Hippocampal formation (tissue), 2 donors: ENCODE data around the gene SLC38A9.
"Not testable (repeated sequence)": the region's sequence is repeated elsewhere in the genome, so short reads cannot be mapped to it uniquely, and the experiment has no call there.

Source experiments
- DNase-seq, 2 donors: peaks; one replicate each; lab custom pipeline; 2025; lab: John Stamatoyannopoulos, UW

The SLC38A9 gene

DNA sequence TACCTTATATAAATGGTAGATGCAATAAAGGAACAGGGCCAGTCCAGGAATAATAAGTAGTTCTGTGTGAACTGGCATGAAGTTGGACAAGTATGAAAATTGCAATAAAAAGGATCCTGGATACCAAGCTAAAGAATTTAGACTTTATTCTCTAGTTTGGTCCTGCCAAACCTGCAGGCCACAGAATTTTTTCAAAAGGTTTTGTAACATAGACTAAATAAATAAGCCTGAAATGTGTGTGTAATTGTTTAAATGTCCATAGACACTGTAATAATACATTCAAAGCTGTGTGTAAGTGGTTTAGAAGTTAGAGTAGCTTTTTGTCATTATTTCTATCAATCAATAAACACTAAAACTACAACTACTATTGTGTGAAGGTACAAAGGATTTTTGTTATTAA is 101.6 kb downstream of the SLC38A9 start:
- DNase-seq, result no peak

DNA sequence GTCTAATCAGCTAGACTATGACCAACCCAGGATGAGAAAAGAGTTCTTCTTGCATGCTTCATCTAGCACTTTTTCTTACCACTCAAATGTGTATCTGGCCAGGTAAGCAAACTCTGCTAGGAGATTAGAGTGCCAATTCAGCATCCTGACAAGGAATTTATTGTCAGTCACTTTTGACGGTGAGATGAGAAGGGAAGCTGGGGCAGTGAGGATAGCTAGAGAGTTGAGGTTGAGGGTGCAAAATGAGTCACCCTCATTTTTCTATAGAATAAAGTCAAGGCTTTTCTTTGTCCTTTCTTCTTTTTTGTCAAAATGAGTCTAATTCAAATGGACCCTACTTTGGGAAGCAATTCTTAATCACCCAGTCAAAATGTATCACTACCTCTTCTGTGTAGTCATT is 102.7 kb downstream of the SLC38A9 start:
- no peak for DNase-seq

DNA sequence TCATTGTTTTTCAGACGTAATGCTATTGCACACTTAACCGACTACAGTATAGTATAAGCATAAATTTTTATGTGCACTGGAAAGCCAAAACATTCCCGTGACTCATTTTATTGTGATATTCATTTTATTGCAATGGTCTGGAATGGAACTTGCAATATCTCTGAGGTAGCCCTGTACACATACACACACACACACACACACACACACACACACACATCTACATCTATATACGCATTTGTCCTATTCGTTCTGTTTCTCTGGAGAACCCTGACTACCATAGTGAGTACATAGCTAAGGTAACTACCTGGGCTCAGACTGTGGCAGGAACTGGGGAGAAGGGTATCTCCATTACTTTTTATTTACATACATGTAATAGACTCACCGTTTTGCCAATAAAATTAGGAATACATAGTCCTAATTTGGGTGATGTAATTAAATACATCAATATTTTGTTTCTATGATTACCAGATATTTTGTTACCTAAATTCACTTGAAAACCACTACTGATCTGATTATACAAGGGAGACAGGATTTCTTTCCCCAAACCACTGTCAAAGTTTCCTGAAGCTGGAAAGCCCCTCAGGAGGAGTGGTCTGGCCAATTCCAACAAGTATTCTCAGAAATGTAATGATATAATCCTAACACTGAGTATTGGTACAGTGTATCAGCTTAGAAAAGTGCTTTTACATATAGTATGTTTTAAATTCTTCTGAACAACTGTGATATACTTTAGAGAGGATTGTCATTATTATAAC is 103.4 kb downstream of the SLC38A9 start:
- no peak for DNase-seq

DNA sequence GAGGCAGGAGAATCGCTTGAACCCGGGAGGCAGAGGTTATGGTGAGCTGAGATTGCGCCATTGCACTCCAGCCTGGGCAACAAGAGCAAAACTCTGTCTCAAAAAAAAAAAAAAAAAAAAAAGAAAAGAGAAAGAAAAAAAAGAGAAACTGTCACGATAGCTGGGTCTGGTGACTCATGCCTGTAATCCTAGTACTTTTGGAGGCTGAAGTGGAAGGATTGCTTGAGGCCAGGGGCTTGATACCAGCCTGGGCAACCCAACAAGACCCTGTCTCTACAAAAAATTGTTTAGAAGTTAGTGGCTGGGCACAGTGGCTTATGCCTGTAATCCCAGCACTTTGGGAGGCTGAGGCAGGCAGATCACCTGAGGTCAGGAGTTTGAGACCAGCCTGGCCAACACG is 104.8 kb downstream of the SLC38A9 start:
- DNase-seq, result not testable (repeated sequence)

DNA sequence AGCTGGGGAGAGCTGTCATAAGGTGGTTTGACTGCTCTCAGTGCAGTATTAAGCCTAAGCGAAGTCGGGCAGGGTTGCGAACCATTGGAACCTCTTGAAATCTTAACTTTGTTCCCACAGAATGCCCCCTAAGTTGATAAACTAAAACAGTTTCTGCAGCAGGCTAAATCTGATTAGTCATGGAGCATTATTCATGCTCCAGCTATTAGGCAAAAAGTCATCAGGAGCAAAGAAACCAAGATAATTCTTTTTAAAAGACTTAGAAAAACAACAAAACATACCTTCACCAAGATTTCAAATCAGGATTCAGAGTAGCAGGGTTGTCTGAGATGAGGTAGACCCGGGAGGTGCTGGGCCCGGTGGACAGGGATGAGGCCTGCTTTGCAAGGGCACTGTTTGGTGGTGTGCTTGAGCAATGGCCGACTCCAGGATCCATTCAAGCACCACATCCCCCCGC is 107.5 kb downstream of the SLC38A9 start:
- DNase-seq, result no peak

DNA sequence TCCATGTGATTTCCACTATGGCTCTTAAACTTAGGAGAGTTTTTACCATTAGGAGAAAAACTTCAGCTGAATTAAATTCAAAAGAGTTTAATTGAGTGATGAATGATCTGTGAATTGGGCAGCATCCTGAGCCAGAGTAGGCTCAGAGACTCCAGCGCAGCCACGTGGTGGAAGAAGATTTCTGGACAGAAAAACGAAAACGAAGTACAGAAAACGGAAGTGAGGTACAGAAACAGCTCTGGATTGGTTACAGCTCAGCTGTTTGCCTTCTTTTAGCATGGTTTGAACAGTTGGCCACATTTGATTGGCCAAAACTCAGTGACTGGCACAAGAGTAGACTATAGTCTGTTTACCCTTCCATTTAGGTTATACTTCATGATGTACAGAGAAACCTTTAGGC is 108.2 kb downstream of the SLC38A9 start:
- peak; percentile 48 to 64 for DNase-seq

DNA sequence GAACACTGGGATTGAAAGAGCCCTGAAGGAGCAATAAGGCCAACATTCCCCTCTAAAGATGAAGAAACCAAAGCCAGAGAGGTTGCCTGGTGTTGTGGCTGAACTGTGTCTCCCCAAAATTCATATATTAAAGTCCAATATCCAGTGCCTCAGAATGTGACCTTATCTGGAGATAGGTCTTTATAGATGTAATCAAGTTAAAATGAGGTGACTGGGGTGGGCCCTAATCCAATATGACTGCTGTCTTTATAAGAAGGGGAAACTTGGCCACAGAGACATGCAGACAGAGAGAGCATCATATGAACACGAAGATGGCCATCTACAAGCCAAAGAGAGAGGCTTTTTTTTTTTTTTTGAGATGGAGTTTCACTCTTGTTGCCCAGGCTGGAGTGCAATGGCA is 110.5 kb downstream of the SLC38A9 start:
- no peak for DNase-seq

DNA sequence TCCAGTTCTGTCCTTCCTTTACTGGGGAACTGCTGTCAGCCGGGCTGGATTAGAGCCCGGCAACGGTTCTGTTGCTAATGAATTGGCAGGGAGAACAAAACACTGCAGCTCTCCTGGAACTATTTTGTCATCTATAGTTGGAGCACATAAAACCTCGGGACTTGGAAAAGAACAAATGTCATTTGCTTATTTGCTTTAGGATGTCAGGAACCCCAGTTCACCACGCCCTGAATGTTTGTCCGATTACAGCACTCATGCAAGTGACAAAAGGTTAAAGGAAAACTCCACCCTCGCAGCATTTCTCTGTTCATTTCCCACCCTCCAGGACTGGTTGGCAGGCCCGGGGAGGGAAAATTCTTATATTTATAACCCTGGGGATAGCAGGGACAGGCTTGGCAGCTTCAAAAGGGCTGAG is 110.9 kb downstream of the SLC38A9 start:
- DNase-seq, result peak; percentile 67 to 92

DNA sequence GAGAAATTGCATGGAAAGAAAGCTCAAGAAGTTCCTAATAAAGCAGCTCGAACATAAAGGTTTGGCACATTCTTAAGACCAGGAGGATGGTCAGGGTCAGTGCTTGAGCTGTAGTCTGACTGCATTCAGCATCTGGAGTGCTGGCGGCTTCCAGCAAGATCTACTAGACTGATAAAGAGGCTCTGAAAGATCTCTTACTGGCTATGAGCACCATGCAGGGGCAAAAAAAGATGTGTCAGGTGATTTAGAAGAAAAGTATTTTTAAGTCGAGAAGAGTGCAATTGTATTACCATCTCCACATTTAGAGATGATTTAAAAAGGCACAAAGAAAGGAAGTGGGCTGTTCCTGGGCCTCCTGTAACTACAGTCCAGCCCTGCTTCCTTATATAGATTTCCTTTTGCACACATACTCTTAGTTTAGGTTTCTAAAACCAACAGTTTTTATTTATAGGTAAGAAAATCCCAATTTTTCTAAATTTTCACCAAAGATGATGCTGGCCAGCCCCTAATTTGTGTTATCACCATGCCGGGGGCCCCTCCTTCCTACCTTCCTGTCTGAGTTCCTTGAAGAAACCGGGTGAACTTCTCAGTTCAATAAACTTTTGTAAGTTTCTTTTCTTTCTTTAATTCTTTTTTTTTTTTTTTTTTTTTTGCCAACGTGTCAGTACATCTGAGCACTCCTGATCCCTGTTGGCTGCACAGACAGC is 111.5 kb downstream of the SLC38A9 start:
- DNase-seq, result no peak

DNA sequence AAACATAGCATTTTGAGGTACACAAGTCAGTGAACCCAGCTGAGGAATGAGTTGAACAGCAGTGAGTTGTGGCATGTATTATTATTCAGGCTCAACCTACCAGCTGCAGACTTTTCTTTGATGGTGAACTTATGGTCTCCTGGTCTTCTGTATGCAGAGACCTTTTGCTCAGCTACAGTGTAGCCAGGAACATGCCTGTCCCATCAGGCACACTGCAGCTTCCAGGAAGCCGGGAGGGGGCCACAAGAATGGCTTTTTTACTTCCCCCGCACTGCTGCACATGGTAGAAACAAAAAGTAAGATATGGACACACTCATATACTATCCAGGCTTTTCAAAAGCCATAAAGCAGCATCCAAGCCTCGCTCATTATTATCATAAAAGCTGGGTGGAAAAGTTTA is 112.0 kb downstream of the SLC38A9 start:
- DNase-seq, result no peak

DNA sequence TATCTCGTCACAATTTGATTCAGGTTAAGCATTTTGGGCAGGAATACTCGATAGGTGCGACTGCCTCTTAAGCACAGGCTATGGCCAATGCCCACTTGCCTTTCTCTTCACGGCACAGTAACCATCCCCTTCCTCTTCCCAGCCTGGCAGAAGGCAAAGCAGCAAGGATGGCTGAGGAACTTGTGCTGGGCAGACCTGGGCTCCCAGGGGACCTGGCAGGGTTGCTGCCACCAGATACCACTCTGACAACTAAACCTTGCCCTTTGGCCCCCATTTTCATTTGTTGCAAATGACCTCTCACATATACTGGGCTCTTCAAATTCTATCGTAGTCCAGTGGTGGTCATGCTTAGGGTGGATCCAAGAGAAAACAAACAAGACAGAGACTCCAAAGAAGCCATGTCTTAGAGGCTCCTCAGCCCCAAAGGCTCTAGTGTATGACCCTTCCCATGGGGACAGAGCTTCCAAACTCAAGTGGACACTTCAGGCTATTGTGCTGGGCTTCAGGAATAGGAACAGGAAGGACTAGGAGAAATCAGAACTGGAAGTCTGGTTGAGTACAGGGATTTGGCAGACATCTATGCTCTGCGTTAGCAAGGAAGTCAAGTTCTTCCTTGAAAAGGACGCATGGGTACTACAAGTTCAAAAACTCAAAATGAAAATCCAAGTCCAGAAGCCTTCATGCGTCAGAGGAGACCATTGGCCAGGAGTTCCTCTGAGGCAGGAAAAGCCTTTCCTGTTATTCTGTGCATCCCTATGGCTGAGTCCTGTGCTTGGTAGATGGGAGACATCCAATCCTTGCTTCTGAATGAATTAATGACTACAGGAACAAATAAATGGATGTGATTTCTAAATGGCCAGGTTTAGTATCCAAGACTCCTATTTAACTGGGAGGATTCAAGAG is 112.7 kb downstream of the SLC38A9 start:
- DNase-seq, result no peak

DNA sequence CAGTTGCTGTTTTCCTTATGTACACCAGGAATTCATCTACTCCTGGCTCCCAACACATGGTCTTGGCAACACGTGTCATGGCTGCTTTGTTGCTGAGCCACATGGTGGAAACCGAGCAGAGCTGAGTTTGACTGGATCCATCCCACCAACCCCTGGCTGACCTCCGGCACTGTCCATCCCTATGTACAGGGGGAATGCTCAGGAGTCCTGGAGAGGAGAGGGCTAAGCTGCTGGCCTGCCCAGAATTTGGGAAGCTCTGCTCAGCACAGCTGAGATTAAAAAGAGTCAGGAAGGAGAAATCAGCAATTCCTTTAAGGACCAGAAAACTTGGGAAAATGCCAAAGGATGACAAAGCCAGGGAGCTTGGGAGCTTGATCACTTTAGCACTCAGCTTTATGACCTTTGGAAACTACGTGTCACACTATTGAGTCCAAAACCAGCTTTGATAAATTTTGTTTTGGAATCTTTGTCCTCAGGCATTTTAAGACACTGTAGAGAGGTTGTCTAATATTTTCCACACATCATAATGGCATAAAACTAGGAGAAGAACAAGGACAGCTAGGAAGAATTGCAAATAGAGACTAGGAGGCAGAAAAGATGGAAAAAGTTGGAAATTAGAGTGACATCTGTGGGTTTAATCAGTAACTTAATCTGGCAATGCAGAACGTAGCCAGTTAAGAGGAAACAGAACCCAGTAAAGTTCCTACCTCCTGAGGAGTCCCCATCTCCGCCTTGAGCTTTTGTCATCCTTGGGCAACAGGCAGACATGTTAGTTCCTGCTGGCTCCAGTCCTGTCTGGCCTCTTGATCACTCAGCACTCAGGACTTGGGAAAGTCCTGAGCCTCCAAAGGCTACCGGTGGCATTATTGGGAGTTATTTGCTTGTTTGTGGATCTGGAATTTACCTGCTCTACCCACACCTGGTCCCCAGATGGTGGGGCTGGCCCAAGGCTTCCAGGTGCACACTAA is 114.8 kb downstream of the SLC38A9 start:
- DNase-seq, result no peak

DNA sequence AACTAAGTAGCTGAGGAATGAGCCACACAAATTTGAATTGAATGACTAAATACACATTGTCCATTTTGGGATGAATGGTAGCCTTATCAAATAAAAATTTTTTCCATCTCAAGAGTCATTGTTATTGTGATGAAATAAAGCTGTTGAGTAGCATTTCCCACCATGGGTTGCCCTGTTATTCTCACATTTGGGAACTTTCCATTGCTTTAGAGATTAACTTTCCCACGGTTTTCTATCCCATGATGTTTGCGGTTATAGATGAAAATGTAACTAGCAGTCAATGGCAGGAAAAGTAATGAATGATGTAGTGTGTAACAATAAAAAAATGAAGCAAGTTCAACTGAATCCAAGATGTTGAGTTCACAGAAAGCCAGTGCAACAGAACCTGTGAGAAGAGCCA is 117.5 kb downstream of the SLC38A9 start:
- no peak for DNase-seq

DNA sequence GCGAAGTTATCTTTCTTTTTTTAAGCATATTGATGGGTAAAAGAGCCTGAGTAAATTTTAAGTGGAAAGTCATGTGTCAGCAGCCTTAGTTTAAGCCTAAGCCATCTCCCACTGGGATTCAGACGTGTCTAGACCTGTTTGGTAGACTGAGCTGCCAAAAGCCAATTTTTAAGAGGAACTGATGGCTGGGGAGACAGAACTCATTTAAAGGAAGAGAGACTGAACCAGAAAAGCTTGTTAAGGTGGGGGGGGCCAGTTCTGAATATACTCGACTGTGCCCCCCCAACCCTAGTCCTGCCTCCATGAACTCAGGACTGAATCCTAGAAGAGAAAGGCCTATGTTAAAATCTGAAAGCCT is 119.0 kb downstream of the SLC38A9 start:
- DNase-seq, result no peak

DNA sequence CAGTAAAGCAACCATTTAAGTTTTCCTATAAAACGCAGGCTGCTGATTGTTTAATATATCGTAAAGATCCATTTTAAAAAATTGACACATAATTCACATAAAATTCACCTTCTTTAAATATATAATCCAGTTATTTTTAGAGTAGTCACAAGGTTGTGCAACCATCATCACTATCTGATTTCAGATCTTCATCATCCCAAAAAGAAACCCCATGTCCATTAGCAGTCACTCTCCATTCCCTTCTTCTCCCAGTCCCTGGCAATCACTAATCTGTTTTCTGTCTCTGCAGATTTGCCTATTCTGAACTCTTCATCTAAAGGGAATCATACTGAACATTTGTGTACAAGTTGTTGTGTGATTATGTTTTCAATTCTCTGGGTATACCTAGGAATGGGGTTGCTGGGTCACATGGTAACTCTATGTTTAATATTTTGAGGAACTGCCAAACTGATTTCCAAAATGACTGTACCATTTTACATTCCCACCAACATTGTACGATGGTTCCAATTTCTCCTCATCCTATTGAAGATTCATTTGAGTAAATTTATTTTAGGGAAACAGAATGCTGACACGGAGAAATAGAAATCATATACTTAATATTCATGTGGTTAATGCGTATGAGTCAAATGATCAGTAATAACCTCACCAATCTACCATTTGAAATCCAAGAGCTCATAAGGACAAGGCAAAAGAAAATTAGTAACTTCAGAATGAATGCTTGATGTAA is 119.6 kb downstream of the SLC38A9 start:
- DNase-seq, result no peak

DNA sequence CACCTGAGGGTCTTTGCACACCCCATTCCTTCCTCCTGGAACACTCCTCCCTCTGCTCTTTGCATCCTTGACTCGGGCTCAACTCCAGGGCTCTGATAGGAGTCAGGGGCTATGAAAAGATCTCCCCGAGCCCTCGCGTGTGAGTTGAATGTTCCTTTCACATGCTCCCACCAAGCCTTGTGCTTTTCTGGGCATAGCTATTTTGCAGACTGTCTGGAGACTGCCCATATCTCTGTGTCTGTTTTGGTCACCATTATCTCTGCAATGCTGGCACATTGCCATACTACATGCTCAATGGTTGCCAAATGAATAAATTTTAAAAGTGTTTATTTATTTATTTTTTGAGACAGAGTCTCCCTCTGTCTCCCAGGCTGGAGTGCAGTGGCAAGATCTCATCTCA is 120.4 kb downstream of the SLC38A9 start:
- DNase-seq, result no peak

DNA sequence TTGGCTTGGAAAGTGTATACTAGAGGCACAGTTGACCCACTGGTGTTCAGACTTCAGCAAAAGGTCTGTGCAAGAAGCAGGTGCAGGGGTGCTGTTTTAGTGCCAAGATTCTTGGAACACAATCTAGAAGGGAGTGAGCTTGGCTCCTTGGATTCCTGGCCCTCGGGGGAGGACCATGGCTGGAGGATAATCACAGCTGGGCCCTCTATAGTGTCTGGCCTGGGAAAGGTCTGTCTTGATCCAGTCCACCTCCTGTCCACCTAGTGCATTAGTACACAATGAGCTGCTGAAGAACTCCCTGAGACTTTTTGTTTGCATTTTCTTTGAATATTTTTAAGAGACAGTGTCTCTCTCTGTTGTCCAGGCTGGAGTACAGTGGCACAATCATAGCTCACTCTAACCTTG is 126.9 kb downstream of the SLC38A9 start:
- no peak for DNase-seq

DNA sequence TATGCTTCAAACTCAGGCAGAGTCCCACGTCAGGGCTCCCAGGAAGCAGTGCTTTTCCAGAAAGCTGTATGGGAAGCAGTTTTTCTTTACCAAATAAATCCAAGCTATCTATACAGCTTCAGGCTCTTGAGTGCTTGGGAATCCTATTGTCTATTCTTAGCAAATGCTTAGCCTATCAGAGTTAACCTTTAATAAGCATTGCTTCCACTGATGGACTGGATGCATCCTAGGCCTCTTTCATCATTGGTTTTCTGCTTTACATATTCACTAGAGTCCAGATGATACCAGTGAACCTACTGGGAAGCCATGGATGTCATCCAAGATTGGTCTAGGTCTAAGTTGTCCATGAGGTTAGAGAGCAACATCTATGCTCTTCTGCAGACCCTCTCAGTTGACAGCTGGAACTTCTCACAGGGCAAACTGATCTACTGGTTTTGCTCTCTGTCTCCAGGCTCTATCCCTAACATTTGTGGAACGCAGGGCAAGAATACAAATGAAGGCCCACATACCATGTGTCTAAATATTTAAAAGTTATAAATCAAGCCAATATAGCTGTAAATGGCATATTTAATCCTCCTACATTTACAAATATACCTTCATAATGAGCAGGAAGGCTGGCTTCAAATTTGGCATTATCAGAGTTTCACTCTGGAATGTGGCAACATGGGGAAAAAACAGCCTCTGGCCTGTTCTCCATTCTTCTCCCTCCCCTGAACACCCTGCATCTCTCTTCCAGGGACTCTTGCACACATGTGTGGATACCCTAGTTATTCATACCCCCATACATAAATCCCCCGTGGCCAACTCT is 127.5 kb downstream of the SLC38A9 start:
- DNase-seq, result no peak

DNA sequence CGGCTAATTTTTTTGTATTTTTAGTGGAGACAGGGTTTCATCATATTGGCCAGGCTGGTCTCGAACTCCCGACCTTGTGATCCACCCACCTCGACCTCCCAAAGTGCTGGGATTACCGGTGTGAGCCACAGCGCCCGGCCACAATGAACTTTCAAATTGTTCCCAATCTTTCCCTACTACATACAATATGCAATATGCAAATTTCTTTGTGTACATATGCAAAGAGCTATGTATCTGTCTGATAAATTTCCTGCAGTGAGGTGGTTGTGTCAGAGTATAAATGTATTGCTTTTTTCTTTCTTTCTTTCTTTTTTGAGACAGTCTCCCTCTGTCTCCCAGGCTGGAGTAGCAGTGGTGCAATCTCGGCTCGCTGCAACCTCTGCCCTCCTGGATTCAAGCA is 128.5 kb downstream of the SLC38A9 start:
- DNase-seq, result no peak

DNA sequence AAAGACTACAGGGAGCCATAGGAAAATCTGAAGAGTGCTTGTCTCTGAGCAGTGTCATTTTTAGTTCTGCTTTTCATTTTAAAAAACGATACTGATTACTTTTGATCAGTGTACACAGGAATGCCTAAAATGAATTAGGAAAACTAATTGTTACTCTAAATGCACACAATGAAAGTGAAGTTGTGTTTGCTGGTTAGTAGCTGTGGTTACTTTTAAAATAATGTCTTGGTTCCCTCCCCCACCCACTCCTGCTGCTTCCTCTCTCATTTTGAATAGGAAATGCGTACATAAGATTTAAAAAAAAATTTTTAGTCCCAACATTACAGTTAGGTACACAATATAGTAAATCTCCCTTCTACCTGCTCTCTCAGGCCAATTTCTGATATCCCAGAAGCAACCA is 129.9 kb downstream of the SLC38A9 start:
- no peak for DNase-seq
